HFFc6 (cell line): ENCODE measurements around the gene SNCAIP. TPM values are rescaled to one million over a fixed set of nuclear protein-coding genes. Genes with fewer than 3 reads are reported as not detected.

ENCODE experiments used
- DNase-seq: peaks from one replicate; pipeline ENCODE4 v3.0.0-alpha.2; 2018
- H3K27ac Mint-ChIP-seq: 2 replicates; pipeline ENCODE4 v1.8.0; 2020; ENCODE audit warnings: mild to moderate bottlenecking, mixed read lengths
- H3K27me3 Mint-ChIP-seq: 2 replicates; pipeline ENCODE4 v1.8.0; 2021; ENCODE audit warnings: mild to moderate bottlenecking, moderate library complexity, mixed read lengths; ENCODE audit not compliant: insufficient read depth
- H3K36me3 Mint-ChIP-seq: 2 replicates; pipeline ENCODE4 v1.8.0; 2021; ENCODE audit warnings: low read depth, mixed read lengths
- H3K4me1 Mint-ChIP-seq: 2 replicates; pipeline ENCODE4 v1.8.0; 2020; ENCODE audit warnings: low read depth, mixed read lengths
- H3K4me3 Mint-ChIP-seq: 2 replicates; pipeline ENCODE4 v1.8.0; 2020; ENCODE audit warnings: mild to moderate bottlenecking, moderate library complexity, mixed read lengths
- H3K9me3 Mint-ChIP-seq: 2 replicates; pipeline ENCODE4 v1.8.0; 2020; ENCODE audit warnings: mild to moderate bottlenecking, mixed read lengths
- total RNA-seq, 6 experiments: library from RNA; stranded (reverse); fragmentation: NEBNext Ultra II Directional; extraction: Animal tissue kit (Norgen Biotek cat#: 25700); gene quantifications; 2 replicates in 1 of 6; 3 replicates in 5 of 6; pipeline ENCODE4 v1.2.3, GENCODE V29; 2021
- TF ChIP-seq, protein P1 (sequence below): fragments of 200-600 bp; sonication (generic); IDR thresholded peaks from 2 replicates; pipeline ENCODE4 v1.5.0; 2021; ENCODE audit warnings: antibody characterized with exemption, mild to moderate bottlenecking

Gene SNCAIP
- total RNA-seq, 6 experiments from 2014 or later, result 0.09 to 2.7 (median 1.3) TPM

DNA sequence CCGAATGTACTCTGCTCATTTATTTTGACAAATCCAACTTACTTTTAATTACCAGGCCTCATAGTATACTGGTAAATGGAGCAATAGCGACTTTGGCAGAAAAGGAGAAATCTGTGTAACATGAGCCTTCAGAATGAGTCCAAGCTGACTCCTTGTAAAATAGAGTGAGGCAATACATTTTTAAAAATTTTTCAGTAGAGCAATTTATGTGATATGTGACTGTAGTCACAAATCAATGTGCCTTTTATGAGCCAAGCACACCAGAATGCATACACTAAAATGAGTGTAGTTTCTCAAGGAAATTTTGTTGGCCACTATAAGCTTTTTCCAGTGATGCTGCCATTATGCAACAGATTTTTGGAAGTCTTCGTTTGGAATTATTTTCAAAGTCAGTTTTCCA lies 73.8 kb downstream of the SNCAIP start:
- no peaks in the 10 kb centered on the region; the same call in none of the 2 replicates for H3K27me3 Mint-ChIP-seq
- no peaks in the 10 kb centered on the region for H3K9me3 Mint-ChIP-seq
- no peak for DNase-seq
- TF ChIP-seq, protein P1, sequence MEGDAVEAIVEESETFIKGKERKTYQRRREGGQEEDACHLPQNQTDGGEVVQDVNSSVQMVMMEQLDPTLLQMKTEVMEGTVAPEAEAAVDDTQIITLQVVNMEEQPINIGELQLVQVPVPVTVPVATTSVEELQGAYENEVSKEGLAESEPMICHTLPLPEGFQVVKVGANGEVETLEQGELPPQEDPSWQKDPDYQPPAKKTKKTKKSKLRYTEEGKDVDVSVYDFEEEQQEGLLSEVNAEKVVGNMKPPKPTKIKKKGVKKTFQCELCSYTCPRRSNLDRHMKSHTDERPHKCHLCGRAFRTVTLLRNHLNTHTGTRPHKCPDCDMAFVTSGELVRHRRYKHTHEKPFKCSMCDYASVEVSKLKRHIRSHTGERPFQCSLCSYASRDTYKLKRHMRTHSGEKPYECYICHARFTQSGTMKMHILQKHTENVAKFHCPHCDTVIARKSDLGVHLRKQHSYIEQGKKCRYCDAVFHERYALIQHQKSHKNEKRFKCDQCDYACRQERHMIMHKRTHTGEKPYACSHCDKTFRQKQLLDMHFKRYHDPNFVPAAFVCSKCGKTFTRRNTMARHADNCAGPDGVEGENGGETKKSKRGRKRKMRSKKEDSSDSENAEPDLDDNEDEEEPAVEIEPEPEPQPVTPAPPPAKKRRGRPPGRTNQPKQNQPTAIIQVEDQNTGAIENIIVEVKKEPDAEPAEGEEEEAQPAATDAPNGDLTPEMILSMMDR, result no peak
- H3K4me3 Mint-ChIP-seq, result no peak overlapping the region
- H3K36me3 Mint-ChIP-seq, result no peaks in the 10 kb centered on the region
- H3K27ac Mint-ChIP-seq, result no peak overlapping the region
- H3K4me1 Mint-ChIP-seq, result no peaks in the 10 kb centered on the region

DNA sequence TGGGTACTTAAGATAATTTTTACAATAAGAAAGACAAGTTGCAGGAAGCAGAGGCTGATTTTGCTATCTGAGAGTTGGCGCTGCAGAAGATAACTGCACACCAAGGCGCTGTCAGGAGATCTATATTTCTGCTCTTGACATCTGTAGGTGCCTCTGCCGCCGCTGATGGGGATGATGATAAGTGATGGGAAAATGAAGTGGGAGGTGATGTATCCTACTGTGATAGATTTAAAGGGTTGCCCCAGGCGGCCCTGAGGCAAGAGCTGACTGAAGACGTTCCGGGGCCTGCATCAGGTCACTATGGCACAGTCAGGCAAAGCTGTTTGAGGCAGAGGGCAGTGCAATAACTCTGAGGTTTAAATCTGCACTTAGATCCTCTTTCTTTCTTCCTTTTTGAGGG lies 78.1 kb downstream of the SNCAIP start:
- H3K27ac Mint-ChIP-seq, result no peak overlapping the region
- DNase-seq, result no peak
- TF ChIP-seq, protein P1, result no peak
- H3K36me3 Mint-ChIP-seq, result no peaks in the 10 kb centered on the region
- H3K9me3 Mint-ChIP-seq, result no peaks in the 10 kb centered on the region
- no peaks in the 10 kb centered on the region for H3K4me1 Mint-ChIP-seq
- H3K27me3 Mint-ChIP-seq, result no peaks in the 10 kb centered on the region; the same call in none of the 2 replicates
- no peak overlapping the region for H3K4me3 Mint-ChIP-seq

DNA sequence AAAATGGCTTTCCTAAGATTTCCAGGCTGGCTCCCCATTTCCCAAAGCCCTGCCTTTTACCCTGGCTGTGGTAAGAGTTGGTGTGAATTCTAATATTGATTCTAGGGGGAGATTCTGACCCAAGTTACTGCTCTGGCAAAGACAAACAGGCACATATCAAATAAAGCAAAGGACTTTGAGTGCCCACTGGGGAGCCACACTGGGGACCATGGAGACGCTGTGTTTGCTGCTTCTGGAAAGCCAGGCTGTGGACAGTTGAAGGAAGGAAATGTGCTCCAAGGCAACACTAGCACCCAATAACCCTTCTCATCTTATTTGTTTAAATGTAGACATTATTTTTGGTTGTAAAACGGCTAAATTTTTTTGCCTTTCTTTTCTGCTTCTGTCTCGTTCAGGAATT lies 78.7 kb downstream of the SNCAIP start:
- DNase-seq, result no peak
- TF ChIP-seq, protein P1, result no peak
- H3K36me3 Mint-ChIP-seq, result no peaks in the 10 kb centered on the region
- H3K4me3 Mint-ChIP-seq, result no peak overlapping the region
- H3K27ac Mint-ChIP-seq, result no peak overlapping the region
- H3K4me1 Mint-ChIP-seq, result no peaks in the 10 kb centered on the region
- H3K9me3 Mint-ChIP-seq, result no peaks in the 10 kb centered on the region
- H3K27me3 Mint-ChIP-seq, result no peaks in the 10 kb centered on the region; the same call in 1 of the 2 replicates

DNA sequence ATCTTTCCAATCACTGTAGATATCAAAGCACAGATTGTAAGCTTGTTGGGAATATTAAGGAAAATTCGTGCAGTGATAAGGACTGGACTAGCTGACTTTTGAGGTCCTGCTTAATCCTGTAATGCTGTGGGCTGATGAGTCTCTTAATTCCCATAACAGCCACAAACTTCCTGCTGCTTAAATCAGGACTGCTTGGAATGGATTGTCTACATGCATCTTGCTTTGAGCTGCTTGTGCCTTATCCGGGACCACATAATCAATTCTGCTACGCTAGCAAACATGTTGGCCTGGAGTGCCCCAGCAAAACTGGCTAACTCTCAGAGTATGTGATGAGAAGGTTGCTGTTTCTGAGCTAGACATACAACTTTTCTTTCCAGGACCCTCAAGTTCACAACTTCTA lies 79.6 kb downstream of the SNCAIP start:
- Mint-ChIP-seq H3K36me3 (no peaks in the 10 kb centered on the region), H3K27me3 (no peaks in the 10 kb centered on the region; the same call in 1 of the 2 replicates), H3K4me3 (no peak overlapping the region), H3K9me3 (no peaks in the 10 kb centered on the region), H3K4me1 (no peaks in the 10 kb centered on the region), H3K27ac (no peak overlapping the region)
- TF ChIP-seq, protein P1, result no peak
- DNase-seq, result no peak

DNA sequence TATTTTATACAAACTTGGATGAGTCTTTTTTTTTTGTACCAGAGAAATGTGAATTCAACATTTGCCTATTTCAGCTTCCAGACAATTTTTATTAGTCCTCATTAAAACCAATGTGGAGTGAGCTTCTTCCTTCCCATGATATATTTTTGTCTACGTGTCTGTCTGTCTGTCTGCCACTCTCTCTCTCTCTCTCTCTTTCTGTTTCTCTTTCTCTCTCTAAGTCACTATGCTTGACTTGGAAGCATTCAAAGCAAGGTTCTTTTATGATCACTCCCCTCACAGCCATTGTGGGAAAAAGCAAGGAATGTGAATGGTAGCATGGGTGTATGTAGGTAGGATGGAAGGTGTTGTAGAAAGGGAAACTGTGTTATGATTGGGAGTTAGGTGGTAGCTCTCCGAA lies 80.2 kb downstream of the SNCAIP start:
- H3K27ac Mint-ChIP-seq, result no peak overlapping the region
- H3K4me1 Mint-ChIP-seq, result no peaks in the 10 kb centered on the region
- H3K27me3 Mint-ChIP-seq, result no peaks in the 10 kb centered on the region; the same call in 1 of the 2 replicates
- no peaks in the 10 kb centered on the region for H3K36me3 Mint-ChIP-seq
- no peaks in the 10 kb centered on the region for H3K9me3 Mint-ChIP-seq
- DNase-seq, result no peak
- TF ChIP-seq, protein P1, result no peak
- H3K4me3 Mint-ChIP-seq, result no peak overlapping the region

DNA sequence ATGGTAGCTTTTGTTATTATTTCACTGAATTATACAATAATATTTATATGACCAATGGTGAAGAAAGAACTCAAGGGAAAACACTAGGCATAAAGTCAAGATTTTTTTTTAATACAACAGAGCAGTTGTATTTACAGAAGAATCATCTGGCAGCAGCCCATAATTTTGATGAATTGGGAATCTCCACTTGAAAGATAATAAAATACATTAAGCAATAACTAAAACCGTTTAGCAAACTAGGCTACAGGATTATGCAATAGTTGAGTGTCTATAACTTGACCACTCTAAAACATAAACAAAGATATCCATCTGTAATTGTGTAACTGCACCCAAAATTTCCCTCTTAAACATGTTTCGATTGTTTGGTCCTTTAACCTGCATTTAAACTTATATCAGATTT lies 80.8 kb downstream of the SNCAIP start:
- no peaks in the 10 kb centered on the region for H3K4me1 Mint-ChIP-seq
- no peaks in the 10 kb centered on the region for H3K9me3 Mint-ChIP-seq
- TF ChIP-seq, protein P1, result no peak
- H3K27ac Mint-ChIP-seq, result no peak overlapping the region
- H3K36me3 Mint-ChIP-seq, result no peaks in the 10 kb centered on the region
- H3K27me3 Mint-ChIP-seq, result no peaks in the 10 kb centered on the region; the same call in 1 of the 2 replicates
- H3K4me3 Mint-ChIP-seq, result no peak overlapping the region
- no peak for DNase-seq
